ENCODE results near the gene PLK2.

The PLK2 gene

DNA sequence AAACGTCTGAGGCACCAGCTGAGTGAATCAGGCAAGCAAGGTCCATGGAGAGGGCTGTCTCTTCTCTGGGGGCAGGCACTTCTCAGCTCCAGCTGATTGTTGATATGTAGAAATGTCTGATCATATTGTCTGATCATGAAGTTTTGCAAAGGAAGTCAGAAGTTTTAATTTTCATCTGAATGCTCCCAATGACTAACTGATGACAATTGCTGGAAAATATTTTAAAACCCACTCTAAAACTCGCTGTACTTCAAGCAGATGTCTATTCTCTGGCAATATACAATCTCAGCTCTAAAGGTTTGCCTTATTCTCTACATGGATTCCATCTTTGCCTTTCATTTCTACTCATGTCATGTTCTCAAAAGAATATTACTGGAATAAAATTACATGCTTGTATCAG is 12.7 kb downstream of the PLK2 start:
- in situ Hi-C loops (cut with MboI; ENCODE audit: low sequenced_read_pairs, unreplicated experiment) = no loop called here
- DNase-seq (ENCODE audit: low spot score) = no peak
- TF ChIP-seq, protein P1, sequence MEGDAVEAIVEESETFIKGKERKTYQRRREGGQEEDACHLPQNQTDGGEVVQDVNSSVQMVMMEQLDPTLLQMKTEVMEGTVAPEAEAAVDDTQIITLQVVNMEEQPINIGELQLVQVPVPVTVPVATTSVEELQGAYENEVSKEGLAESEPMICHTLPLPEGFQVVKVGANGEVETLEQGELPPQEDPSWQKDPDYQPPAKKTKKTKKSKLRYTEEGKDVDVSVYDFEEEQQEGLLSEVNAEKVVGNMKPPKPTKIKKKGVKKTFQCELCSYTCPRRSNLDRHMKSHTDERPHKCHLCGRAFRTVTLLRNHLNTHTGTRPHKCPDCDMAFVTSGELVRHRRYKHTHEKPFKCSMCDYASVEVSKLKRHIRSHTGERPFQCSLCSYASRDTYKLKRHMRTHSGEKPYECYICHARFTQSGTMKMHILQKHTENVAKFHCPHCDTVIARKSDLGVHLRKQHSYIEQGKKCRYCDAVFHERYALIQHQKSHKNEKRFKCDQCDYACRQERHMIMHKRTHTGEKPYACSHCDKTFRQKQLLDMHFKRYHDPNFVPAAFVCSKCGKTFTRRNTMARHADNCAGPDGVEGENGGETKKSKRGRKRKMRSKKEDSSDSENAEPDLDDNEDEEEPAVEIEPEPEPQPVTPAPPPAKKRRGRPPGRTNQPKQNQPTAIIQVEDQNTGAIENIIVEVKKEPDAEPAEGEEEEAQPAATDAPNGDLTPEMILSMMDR (IDR thresholded peaks at IDR 0.05; ENCODE audit: borderline replicate concordance, control extremely low read depth, extremely low read depth, insufficient read depth, missing control alignments) = no peak

DNA sequence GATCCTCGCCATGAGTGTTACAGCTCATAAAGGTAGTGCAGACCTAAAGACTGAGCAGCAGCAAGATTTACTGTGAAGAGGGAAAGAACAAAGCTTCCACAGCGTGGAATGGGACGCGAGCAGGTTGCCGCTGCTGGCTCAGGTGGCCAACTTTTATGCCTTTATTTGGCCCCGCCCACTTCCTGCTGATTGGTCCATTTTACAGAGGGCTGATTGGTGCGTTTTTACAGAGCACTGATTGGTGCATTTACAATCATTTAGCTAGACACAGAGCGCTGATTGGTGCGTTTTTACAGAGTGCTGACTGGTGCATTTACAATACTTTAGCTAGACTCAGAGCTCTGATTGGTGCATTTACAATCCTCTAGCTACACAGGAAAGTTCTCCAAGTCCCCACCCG is 13.9 kb downstream of the PLK2 start:
- in situ Hi-C loops (cut with MboI; ENCODE audit: low sequenced_read_pairs, unreplicated experiment) = no loop called here
- TF ChIP-seq, protein P1 (IDR thresholded peaks at IDR 0.05; ENCODE audit: borderline replicate concordance, control extremely low read depth, extremely low read depth, insufficient read depth, missing control alignments) = no peak
- no peak for DNase-seq (ENCODE audit: low spot score)

DNA sequence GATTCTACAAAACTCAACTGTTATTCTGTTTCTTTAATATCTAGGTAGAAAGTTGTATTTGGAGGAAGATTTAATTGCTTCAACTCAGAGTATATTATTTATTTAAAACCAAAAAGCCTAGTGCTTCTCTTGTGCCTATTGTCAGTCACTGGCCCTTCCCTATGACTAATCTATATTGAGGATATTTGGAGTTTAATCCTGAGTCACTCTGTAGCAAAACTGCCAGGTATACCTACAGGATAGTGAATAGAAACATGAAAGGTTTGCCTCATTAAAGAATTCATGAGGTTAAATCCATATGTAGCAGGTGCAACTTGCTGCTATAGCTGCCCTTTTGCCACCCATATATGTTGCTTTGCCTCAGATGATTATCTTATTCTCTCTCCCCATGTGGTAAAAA is 15.1 kb downstream of the PLK2 start:
- DNase-seq (ENCODE audit: low spot score) = no peak
- TF ChIP-seq, protein P1 (IDR thresholded peaks at IDR 0.05; ENCODE audit: borderline replicate concordance, control extremely low read depth, extremely low read depth, insufficient read depth, missing control alignments) = no peak
- in situ Hi-C loops (cut with MboI; ENCODE audit: low sequenced_read_pairs, unreplicated experiment) = no loop called here

DNA sequence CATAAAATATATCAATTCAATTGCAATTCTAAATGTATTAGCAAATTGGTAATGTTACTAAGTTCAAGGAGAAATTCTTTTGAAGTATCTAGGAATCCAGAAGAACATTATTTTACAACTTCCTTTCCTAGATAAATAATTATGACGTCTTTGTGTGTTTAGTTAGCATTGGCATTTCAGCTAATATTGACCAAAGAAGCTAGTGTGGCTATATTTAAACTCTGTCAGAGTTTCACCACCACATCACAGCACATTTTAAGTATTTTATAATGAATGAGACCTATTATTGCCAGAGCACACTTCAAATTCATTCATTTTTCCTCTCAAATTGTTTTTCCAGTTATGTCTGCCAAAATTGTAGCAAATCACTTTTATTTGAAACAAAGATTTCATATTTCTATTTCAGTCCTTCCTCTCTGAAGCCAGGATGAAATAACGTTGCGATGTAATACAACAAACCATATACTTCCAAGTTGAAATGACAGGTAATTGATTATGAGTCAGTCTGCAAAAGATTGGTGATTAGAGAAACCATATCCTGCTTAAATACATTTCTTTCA is 18.9 kb downstream of the PLK2 start:
- in situ Hi-C loops (cut with MboI; ENCODE audit: low sequenced_read_pairs, unreplicated experiment) = no loop called here
- DNase-seq (ENCODE audit: low spot score) = no peak
- TF ChIP-seq, protein P1 (IDR thresholded peaks at IDR 0.05; ENCODE audit: borderline replicate concordance, control extremely low read depth, extremely low read depth, insufficient read depth, missing control alignments) = no peak

DNA sequence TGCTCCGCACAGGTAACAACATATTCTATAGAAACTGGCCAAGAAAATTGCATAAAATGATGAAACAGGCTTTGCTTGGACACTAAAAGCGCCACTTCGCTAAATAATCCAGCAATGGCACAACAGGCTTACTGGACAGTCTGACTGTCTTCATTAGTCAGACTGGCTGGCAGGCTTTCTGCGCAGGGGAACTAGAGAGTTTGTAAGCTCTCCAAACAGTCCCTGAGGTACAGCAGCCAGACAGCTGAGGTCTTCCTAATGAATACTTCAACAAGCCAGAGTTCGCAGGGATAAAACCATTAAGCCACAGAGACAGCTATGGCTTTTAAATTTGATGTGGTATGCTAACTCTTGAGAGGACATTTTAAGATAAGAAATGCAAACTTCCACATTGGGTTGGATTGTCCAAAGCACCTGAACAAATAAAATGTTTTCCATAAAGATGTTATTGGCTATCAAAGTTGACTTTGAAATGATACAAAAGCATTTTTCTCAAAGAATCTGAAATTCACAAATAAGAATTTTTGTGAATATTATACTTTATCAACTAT is 20.7 kb downstream of the PLK2 start:
- TF ChIP-seq, protein P1 (IDR thresholded peaks at IDR 0.05; ENCODE audit: borderline replicate concordance, control extremely low read depth, extremely low read depth, insufficient read depth, missing control alignments) = no peak
- in situ Hi-C loops (cut with MboI; ENCODE audit: low sequenced_read_pairs, unreplicated experiment) = no loop called here
- DNase-seq (ENCODE audit: low spot score) = no peak

DNA sequence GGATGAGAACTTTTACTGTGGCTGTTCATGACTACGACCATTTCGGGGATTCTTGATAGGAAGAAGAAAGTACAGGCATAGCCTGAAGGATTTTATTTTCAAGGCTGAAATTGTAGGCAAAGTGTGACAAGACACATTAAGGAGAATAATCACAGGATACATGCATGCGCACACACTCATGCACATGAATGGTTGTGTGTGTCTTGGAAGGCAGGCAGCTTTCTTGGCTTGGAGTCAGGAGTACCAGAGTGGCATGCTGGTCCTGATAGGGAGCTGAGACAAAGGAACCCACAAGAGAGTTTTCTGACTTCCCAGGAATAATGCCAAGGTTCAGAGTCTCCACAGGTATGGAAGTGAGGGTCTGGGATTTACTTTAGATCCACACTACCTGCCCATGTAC is 22.2 kb downstream of the PLK2 start:
- in situ Hi-C loops (cut with MboI; ENCODE audit: low sequenced_read_pairs, unreplicated experiment) = no loop called here
- DNase-seq (ENCODE audit: low spot score) = no peak
- TF ChIP-seq, protein P1 (IDR thresholded peaks at IDR 0.05; ENCODE audit: borderline replicate concordance, control extremely low read depth, extremely low read depth, insufficient read depth, missing control alignments) = no peak
